ENCODE data around the gene NCS1.

The NCS1 gene

DNA sequence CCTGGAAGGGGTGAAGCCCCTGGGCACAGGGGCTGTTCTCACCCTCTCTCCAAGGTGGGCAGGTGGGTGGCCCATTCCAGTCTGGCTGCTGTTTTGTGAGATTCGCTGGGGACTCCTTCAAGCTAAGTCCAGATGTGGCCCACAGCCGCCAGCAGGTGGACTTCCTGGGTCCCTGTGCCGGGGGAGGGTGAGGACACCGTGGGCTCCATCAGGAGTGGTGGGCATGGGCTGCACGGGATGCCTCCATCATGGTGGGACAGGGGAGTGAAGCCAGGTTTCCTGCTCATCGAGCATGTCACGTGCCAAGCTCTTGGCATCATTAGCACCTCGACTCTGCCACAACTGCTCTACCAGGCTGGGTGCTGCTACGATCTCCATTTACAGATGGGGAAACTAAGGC is 1.8 kb downstream of the NCS1 start:
- in situ Hi-C loops (cut with MboI; ENCODE audit: low sequenced_read_pairs), result no loop called here

DNA sequence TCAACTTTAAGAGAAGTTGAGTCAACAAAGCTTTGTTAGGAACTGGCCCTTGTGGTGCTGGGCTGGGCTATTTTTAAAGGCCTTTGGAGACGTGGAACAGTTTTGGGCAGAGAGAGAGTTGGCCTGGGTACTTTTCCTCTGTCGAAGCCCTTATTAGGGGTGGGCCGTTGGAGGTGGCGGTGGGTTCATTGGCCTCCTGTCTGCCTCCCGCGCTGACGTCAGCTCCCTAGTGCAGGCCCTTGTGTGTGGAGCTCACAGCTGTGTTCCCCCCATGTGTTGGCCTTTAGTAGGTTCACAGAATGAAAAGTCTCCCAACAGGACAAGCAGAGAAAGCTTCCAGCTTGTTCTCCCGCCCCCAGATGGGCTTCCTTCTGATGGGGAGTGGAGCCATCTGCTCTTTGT is 2.7 kb downstream of the NCS1 start:
- in situ Hi-C loops (cut with MboI; ENCODE audit: low sequenced_read_pairs), result no loop called here

DNA sequence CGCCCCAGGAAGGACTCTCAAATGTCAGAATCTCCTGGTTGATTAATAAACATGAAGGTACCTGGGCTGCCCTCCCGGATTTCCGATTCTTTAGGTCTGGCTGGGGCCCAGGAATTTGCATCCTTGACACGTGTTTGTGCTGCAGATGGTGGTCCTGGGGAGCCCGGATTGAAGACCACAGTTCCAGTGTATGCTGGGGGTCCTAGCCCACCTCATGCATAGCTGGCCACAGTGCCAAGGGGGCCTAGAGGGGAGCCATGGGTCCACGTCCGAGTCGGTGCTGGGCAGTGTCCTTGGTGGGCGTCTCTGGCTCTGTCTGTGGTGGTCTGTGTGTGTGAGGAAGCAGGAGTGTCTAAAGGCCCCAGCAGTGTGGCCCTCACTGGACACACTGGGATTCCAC is 3.2 kb downstream of the NCS1 start:
- in situ Hi-C loops (cut with MboI; ENCODE audit: low sequenced_read_pairs), result no loop called here

DNA sequence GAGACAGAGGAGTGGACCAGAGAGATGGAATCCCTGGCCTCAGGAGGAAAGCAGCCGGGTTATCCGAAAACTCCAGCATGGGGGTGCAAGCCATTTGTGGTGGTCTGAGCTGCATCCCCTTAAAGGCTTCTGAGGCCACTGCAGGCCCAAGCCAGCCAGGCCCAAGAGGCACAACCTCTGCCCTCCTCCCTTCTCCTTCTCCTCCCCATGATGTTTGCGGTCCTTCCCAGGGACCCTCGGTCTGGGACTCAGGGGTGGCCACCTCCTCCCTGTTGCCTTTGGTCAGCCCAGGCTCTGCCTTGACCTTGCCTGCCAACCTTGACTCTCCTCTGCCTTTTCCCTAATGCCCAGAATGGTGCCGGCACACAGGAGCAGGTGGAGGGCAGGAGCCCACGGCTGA is 4.6 kb downstream of the NCS1 start:
- in situ Hi-C loops (cut with MboI; ENCODE audit: low sequenced_read_pairs), result no loop called here

DNA sequence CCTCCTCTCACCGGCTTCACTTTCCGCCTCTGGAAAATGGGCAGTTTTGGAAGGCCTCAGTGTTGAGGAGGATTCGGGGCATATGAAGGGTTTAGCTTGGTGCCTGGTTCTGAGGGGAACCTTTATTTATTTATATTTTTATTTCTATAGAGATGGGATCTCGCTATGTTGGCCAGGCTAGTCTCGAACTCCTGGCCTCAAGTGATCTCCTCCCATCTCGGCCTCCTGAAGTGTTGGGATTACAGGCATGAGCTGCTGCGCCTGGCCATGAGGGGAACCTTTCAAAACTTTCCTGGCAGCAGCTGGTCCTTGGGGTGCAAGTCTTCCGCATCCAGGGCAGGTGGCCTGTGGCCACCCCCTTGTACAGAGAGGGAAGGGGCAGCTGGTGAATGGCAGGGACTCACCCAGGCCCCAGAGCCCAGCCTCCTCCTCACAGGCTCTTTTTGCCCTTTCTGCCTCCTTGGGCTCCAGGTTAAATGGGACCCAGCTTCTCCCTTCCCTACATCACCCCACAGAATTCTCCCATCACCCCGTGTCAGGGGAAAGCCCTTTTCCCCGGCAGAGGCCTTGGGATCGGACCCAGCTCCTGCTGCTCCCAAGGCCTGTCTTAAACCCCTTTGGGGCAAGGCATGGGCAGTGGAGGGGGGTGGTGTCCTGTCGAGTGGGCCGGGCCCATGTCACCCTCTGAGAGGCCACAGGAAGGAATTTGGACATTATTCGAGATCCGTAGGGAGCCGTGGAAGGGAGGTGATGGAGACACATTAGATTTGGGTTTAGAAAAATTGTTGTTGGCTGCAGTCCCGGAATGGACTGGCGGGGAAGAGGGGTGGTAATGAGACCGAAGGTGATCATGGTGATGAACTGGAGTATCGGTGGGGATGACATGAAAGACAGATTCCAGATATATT is 5.9 kb downstream of the NCS1 start:
- in situ Hi-C loops (cut with MboI; ENCODE audit: low sequenced_read_pairs), result no loop called here

DNA sequence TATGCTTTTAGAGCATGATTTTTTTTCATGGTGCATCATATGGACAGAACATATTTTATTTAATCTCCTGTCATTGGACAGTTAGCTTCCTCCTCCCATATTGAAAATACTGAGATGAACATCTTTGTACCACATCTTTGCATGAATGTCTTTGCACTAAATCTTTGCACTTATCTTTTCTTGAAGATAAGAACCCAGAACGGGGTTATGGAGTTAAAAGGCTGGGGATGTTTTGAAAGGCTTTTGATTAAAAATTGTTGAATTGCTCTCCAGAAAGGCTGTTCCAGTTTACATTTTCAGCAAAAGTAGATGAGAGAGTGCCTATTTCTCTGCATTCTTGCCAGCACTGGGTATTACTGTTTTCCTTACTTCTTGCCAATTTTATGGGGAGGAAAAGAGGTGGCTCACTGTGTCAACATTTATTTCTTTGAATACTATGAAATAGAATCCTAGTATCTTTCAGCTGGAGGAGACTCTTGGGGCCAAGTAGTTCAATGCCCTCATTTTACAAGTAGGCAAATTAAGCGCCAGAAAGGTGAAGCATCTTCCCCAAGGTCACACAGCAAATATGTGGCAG is 7.2 kb downstream of the NCS1 start:
- in situ Hi-C loops (cut with MboI; ENCODE audit: low sequenced_read_pairs), result no loop called here

DNA sequence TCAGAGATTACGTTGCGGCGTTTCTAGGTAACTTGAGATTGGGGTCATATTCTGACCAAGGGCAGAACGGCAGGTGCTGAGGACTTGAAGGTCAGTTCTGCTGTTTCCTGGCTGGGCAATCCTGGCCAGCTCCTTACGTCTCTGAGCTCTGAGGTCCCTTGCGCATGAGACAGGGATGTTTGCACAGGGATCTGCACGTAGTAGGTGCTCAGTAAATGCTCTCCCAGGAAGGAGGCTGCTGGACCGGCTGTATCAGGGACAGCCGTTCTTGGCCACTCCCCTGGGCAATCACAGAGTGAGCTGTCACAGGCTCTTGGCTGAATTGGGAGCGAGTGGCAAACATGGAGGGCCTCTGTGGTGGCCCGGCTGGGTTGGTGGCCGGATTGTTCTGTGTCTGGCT is 8.3 kb downstream of the NCS1 start:
- in situ Hi-C loops (cut with MboI; ENCODE audit: low sequenced_read_pairs), result no loop called here

DNA sequence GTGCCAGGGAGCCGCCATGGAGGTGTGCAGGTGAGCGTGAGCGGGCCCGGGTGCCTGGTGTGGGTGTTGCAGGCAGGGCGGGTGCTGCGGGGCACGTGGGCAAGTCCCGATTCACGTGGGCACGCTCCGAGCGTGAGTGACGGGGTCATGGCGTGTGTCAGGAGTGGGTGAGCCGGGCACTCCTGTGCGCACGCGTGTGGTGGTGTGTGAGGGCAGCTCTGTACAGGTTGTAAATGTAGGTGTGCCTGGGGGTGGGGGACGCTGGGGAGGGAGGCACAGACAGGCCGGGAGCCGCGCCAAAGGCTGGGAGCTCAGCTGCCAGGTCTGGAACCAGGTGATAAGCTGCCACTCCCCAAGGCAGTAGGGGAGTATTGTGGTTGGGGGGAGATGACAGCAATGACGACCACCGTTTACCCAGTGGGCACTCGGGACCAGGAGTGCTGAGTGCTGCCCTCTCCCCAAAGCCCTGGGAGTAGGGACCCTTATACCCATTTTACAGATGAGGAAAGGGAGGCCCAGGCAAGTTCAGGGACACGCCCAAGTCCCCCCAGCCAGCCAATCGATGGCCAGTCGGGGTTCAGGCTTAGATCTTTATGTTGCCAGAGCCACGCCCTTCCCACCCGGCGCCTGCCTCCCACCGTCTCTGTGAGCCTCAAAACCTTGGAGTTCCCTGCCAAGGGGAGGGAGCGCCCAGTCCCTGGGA is 9.6 kb downstream of the NCS1 start:
- in situ Hi-C loops (cut with MboI; ENCODE audit: low sequenced_read_pairs), result no loop called here

DNA sequence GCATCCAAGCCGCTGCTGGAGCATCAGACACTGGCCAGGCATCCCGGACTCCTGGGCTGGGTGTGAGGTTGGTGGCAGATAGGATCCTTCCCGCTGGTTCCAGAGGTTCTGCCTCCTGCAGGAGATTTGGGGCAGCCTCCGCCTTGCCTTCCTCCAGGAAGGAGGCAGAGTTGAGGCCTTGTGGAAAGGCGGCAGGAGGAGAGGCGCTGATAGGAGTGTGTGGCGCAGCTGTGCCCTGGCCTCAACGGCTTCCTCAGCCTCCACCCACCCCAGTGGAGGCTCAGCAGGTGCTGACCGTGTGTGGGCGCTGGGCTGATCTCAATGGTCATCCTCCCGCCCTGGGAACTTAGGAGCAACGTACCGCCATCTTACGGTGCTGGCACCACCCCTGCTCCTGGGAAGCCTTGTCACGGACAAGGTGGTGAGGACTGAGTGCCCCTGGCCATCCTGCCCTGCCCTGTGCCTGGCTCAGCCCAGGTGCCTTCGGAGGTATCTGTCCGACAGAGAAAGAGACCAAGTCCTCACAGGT is 10.2 kb downstream of the NCS1 start:
- in situ Hi-C loops (cut with MboI; ENCODE audit: low sequenced_read_pairs), result no loop called here

DNA sequence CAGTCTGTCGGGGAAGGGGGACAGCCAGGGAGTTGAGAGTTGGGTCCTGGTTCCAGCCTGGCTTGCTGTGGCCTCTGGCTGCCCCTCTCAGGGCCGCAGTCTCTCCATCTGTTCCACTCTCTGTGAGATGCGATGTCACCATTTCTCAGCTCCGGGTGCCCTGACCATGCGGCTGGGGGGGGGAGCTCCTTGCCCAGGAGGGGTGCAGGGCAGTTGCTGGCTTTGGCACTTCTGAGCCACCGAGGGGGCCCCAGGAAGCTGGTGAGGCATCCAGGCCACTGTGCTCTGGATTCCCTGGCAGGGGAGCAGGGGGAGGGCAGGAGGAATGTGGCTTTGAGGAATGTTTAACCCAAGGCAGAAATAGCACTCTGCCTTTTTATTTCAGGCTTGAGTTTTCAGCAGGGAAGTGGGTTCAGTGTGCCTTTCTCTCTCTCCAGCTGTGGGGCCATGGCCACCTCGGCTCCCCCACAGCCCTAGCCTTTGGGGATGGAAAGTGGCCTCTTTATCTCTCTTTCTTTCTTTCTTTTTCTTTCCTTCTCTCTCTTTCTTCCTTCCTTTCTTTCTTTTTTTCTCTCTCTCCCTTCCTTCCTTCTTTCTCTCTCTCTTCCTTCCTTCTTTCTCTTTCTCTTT is 11.0 kb downstream of the NCS1 start:
- in situ Hi-C loops (cut with MboI; ENCODE audit: low sequenced_read_pairs), result no loop called here

DNA sequence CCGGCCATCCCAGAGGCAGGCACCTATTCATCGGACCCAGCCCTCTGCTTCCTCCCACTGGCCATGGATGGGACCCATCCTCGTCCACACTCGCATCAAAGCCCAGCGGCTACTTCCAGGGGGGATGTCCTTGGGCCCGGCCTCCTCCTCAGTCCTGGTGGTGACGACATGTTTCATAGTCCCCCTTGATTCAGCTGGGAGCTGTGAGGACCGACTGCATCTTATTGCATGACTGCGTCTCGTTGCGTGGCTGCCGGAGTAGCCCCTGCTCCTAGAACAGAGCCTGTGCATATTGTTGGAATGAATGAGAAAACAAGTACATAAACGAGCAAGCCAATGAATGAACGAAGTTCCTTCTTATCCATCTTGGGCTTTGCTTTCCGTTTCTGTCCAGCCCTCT is 12.8 kb downstream of the NCS1 start:
- in situ Hi-C loops (cut with MboI; ENCODE audit: low sequenced_read_pairs), result no loop called here

DNA sequence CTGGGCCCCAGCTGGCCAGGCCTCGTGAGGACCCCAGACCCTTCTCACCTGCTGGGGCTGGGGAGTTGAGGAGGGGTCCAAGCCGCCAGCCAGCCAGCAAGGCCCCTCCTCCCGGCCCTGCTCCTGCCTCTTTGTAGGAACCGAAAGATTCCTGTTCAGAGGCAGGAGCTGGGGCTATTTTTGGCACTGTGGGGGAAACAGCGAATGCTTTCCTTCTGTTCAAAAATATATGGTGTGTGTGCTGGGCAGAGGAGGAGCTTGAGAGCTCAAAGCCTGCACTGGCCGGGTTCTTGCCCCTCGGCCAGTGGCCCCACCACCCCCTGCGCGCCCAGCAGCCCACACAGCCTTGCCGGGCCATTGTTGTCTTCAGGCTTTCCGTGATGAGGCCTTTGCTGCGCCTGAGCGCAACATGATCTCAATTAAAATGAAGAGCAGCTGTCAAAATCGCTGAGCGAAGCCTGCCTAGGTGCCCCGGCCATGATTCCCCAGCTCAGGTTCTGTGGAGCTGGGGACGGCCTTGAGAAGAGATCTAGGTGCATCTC is 13.4 kb downstream of the NCS1 start:
- in situ Hi-C loops (cut with MboI; ENCODE audit: low sequenced_read_pairs), result no loop called here

DNA sequence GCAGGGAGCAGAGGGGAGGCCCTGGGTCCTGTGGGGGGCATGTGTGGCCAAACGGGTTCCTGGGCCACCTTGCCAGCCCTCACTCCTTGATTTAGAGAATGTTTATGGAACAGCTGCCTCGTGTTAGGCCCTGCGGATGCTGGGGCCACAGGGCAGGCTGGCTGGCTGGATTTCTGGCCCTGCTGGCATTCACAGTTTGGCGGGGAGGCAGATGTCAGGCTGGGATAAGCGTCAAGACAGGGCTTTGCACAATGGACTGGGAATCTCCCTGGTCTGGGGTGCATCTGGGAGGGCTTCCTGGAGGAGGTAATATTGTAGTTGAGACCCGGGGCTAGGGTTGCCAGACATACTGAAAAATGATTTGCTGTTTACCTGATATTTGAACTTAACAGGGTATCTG is 13.8 kb downstream of the NCS1 start:
- in situ Hi-C loops (cut with MboI; ENCODE audit: low sequenced_read_pairs), result no loop called here

DNA sequence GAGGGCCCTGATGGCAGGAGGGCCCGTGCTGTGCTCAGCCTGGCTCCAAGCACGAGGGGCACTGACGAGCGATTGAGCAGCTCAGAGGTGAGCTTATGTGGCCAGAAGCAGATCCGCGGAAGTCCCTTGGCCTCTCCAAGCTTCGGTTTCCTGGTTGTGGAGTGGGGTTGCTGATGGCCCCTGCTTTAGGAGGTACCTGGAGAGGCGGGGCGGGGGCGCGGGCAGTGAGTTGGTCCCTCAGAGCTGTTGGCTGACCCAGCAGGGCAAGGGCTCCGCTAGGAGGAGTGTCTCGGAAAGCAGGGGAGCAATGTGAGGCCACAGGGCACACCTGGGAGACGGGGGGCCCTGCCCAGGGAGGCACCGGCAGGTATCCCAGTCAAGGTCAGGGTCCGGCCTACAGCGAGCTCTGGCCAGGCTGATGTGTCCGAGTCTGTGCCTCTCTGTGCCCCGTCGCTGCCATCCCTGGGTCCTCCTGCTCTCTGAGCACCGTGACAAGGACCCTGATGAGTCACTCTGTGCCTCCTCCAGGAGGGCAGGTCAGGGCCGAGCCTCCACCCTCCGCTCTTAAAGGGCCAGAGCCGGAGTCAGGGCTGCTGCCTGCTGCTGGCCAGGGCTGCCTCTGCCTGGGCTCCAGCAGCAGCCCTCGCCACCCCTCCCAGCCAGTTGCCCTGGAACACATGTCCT is 14.8 kb downstream of the NCS1 start:
- in situ Hi-C loops (cut with MboI; ENCODE audit: low sequenced_read_pairs), result no loop called here

DNA sequence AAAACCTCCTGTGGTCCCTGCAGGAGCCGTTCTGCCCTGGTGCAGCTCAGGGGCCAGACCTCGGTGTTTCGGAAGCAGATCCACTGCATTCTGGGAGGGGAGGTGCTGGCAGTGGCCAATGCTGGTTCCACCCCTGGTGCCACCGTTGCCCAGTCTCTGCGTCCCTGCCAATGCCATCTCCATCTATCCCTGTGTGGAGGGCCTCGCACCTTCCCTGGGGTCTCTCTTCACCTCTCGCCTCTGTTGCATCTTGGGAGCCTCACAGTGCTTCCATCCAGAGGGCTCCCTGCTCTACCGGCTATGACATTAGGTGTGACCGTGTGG is 15.3 kb downstream of the NCS1 start:
- in situ Hi-C loops (cut with MboI; ENCODE audit: low sequenced_read_pairs), result no loop called here

DNA sequence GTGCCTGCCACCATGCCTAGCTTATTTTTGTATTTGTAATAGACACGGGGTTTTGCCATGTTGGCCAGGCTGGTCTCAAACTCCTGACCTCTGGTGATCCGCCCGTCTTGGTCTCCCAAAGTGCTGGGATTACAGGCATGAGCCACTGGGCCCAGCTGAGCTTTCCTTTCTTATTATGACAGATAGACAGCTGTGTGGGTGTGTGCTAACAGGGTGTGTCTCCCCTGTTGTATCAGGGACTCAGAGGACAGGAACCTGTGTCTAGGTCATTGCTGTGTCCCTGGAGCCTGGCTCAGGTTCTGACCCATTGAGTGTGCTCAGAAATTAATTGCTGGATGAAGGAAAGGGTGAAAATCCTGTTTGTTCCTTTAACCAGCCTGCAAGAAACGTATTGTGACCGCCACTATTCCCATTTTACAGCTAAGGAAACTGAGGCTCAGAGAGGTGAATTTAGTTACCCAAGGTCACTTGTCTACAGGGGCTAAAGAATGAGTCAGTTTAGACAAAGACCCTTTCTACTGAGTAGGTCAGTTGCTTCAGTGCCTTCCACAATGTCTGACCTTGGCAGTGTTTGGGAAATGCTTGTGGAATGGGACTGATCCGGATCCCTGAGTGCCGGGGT is 16.8 kb downstream of the NCS1 start:
- in situ Hi-C loops (cut with MboI; ENCODE audit: low sequenced_read_pairs), result no loop called here

DNA sequence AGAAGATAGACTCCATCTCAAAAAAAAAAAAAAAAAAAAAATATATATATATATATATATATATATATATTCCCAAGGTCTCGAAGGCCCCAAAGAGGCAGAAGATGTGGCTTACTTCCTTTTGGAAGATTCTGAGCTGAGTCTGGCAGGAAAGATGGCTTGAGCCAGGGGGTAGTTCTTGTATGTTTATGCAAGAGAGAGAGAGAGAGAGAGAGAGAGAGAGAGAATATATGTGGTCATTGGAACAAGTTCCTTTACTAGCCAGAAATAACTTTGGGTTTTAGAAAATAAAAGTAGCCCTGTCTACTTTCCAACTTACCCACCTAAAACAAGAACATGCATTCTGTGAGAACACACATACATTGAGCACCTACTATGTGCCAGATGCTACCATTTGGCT is 17.6 kb downstream of the NCS1 start:
- in situ Hi-C loops (cut with MboI; ENCODE audit: low sequenced_read_pairs), result no loop called here

DNA sequence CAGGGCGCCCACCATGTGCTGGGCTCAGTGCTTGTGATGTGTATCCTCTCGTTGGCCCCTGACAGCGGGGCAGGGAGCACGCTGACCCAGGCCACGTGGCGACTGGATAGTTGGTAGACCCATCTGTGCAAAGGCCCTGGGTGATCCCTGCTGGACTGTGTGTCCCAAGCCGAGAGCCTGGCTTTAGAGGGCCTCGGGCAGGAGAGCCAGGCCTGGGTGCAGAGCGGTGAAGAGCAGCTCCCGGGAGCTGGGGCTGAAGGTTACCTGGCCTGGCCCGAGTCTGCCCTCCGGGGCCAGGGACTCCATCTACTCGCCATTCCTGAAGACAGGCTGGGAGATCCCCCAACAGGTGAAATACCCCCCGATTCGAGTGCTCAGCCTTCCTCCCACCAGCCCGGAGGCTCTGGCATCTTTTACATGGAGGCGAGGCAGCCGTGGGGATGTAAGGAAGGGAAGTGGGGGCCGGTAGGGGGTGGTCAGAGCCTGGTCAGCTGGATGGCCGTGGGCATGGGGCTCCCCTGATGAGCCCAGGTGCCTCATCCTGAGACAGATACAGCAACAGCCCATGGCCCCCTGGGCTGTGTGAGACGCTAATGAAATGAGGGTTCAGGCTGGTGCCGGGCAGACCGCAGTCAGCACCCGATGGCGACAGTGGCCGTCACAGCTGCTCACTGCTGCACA is 19.0 kb downstream of the NCS1 start:
- in situ Hi-C loops (cut with MboI; ENCODE audit: low sequenced_read_pairs), result no loop called here

DNA sequence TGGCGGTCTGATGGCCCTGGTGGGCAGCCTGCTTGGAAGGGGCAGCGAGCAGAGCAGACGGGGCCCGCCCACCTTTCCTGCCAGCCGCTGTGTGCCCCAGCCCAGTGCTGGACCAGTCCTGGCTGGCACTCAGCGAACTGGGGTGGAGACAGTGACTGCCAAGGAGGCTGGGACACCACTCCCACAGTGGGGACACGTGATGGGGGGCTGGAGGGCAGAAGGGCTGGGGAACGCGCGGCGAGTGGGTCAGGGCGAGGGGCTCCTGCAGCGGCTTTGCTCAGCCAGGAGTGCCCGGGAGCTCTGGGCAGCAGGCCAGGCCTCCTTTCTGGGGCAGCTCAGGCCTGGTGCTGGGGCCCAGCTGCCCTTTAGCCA is 19.5 kb downstream of the NCS1 start:
- in situ Hi-C loops (cut with MboI; ENCODE audit: low sequenced_read_pairs), result no loop called here

Data from HL-60/S4 treated with phorbol 12-myristate 13-acetate at 8.2 ng/mL for 4 days and 3 days (cell line).